BLaER1 (cell line): ENCODE measurements around the gene ZFYVE21.

Experiments
- H3K27ac ChIP-seq: shearing (Covaris generic); formaldehyde crosslinking; 2 replicates; pipeline ENCODE4 v1.8.1; 2022
- H3K27me3 ChIP-seq: shearing (Covaris generic); formaldehyde crosslinking; 2 replicates; pipeline ENCODE4 v1.8.1; 2022
- H3K36me3 ChIP-seq: shearing (Covaris generic); formaldehyde crosslinking; 2 replicates; pipeline ENCODE4 v1.8.1; 2022
- H3K4me1 ChIP-seq: shearing (Covaris generic); formaldehyde crosslinking; 2 replicates; pipeline ENCODE4 v1.8.1; 2022
- H3K4me2 ChIP-seq: shearing (Covaris generic); formaldehyde crosslinking; 2 replicates; pipeline ENCODE4 v1.8.1; 2022
- H3K4me3 ChIP-seq: shearing (Covaris generic); formaldehyde crosslinking; 2 replicates; pipeline ENCODE4 v1.8.1; 2022
- H3K9ac ChIP-seq: shearing (Covaris generic); formaldehyde crosslinking; 2 replicates; pipeline ENCODE4 v1.8.1; 2022
- H3K9me3 ChIP-seq: shearing (Covaris generic); formaldehyde crosslinking; 2 replicates; pipeline ENCODE4 v1.8.1; 2022
- H4K20me1 ChIP-seq: shearing (Covaris generic); formaldehyde crosslinking; 2 replicates; pipeline ENCODE4 v1.8.1; 2022
- Cebpa-rat ChIP-seq: shearing (Covaris generic); IDR thresholded peaks from 2 replicates; pipeline ENCODE4 v1.8.1; 2022

The ZFYVE21 gene

DNA sequence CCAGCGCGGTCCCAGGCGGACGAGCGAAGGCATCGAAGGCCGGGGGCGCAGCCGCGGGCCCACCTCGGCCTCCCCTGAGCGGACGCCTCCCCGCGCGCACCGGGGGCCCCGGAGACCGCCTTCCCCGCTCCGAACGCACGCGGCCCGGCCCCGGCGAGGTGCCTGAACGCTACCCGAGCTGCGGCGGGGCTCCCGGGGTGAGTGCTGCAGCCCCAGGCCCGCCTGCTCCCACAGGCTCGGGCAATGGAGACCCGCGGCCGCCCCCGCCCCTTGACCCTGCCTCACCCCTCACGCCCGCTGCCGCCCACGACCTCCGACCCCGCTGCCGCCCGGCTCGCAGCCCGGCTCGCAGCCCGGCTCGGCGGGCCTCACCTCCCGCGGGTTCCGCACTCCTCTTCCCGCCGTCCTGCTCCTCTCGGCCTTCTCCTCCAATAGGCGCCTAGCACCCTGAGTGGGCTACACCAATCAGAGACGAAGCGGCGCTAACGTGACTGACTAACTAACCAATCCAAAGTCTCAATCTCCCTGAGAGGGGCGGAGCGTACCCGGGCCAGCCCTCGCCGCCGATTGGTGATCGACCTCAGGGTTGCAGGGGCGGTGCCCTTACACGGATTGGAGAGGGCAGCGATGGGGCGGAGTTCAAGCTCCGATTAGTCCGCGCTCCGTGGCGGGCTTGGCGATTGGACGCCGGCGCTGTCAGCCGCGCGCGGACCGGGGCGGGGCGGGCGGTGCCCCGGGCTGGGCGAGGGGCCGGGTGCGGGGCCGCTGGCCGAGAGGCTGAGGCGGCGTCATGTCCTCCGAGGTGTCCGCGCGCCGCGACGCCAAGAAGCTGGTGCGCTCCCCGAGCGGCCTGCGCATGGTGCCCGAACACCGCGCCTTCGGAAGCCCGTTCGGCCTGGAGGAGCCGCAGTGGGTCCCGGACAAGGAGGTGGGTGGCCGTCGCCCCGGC lies at the start of gene ZFYVE21, which contains the start of gene XRCC3:
Gene ZFYVE21 (plus strand): TSS at position 759 of the 949 bp plus-strand sequence. CDS start 32 bp downstream, at position 791.
Gene XRCC3 (minus strand): TSS at position 400 of the 949 bp plus-strand sequence. CDS start 4,364 bp downstream, outside the sequence.
- H3K36me3 ChIP-seq = peaks cover 31% of the 10 kb centered on the region
- H3K9me3 ChIP-seq = no peaks in the 10 kb centered on the region
- H3K4me3 ChIP-seq = peak within 1 kb of the TSS; percentile 95
- H4K20me1 ChIP-seq = peaks cover 78% of the 10 kb centered on the region
- peaks cover 56% of the 10 kb centered on the region for H3K4me1 ChIP-seq
- no peaks in the 10 kb centered on the region for H3K27me3 ChIP-seq
- TF ChIP-seq Cebpa-rat = no peak
- peak within 1 kb of the TSS; percentile 97 for H3K9ac ChIP-seq
- peak within 1 kb of the TSS; percentile 96 for H3K27ac ChIP-seq
- H3K4me2 ChIP-seq = peak within 1 kb of the TSS; percentile 100

GRCh38 chr14:103667671-103668070 lies 47.9 kb upstream of the ZFYVE21 start:
- H3K4me3 ChIP-seq = no peak overlapping the region
- no peaks in the 10 kb centered on the region for H3K9me3 ChIP-seq
- H3K4me2 ChIP-seq = no peak overlapping the region
- no peak for TF ChIP-seq Cebpa-rat
- H3K27ac ChIP-seq = no peak overlapping the region
- no peaks in the 10 kb centered on the region for H3K27me3 ChIP-seq
- H3K9ac ChIP-seq = no peak overlapping the region
- H3K4me1 ChIP-seq = peaks cover 7% of the 10 kb centered on the region
- H4K20me1 ChIP-seq = peaks cover 62% of the 10 kb centered on the region
- H3K36me3 ChIP-seq = peaks cover 100% of the 10 kb centered on the region

- Histone ChIP-seq H3K27me3 (no peaks in the 10 kb centered on the region), H3K4me3 (no peak overlapping the region), H3K9me3 (no peaks in the 10 kb centered on the region), H4K20me1 (peaks cover 60% of the 10 kb centered on the region), H3K4me2 (no peak overlapping the region), H3K36me3 (peaks cover 100% of the 10 kb centered on the region), H3K27ac (no peak overlapping the region), H3K4me1 (peaks cover 7% of the 10 kb centered on the region), H3K9ac (no peak overlapping the region)
- no peak for TF ChIP-seq Cebpa-rat
Observed at GRCh38 chr14:103668117-103668516, 47.5 kb upstream of the ZFYVE21 start.

GRCh38 chr14:103669370-103669769 lies 46.2 kb upstream of the ZFYVE21 start:
- H3K4me3 ChIP-seq = no peak overlapping the region
- no peak for TF ChIP-seq Cebpa-rat
- no peaks in the 10 kb centered on the region for H3K4me1 ChIP-seq
- no peaks in the 10 kb centered on the region for H3K27me3 ChIP-seq
- no peaks in the 10 kb centered on the region for H3K9me3 ChIP-seq
- H3K9ac ChIP-seq = no peak overlapping the region
- H3K27ac ChIP-seq = no peak overlapping the region
- peaks cover 100% of the 10 kb centered on the region for H3K36me3 ChIP-seq
- peaks cover 48% of the 10 kb centered on the region for H4K20me1 ChIP-seq
- H3K4me2 ChIP-seq = no peak overlapping the region

DNA sequence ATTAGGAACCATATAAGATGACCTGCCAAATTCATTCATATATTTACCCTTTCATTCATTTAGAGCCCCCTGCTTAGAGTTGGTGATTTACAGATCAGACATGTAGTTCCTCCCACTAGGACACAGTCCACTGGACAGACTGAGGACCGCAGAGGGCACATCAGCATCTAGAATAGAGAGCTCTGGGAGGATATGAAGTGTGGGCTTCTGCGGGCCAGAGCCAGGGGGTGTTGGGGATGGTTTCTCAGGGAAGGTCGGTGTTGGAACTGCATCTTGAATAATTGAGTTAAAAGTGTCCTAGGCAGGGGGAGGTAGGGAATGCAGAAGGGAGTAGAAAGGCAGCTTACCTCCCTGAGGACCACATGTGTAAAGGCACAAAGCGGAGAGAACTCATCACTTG lies 43.7 kb upstream of the ZFYVE21 start:
- H3K36me3 ChIP-seq = peaks cover 100% of the 10 kb centered on the region
- no peak for TF ChIP-seq Cebpa-rat
- H3K9ac ChIP-seq = no peak overlapping the region
- H3K4me2 ChIP-seq = no peak overlapping the region
- peaks cover 32% of the 10 kb centered on the region for H4K20me1 ChIP-seq
- H3K9me3 ChIP-seq = no peaks in the 10 kb centered on the region
- H3K4me3 ChIP-seq = no peak overlapping the region
- no peak overlapping the region for H3K27ac ChIP-seq
- H3K27me3 ChIP-seq = no peaks in the 10 kb centered on the region
- H3K4me1 ChIP-seq = no peaks in the 10 kb centered on the region

GRCh38 chr14:103675957-103676356 lies 39.7 kb upstream of the ZFYVE21 start:
- Histone ChIP-seq H3K36me3 (peaks cover 100% of the 10 kb centered on the region), H4K20me1 (peaks cover 25% of the 10 kb centered on the region; the same call in 1 of the 2 replicates)

GRCh38 chr14:103676881-103677675 lies 38.5 kb upstream of the ZFYVE21 start:
- H3K9ac ChIP-seq = no peak overlapping the region

More at GRCh38 chr14:103675957-103676356, 39.7 kb upstream of the ZFYVE21 start:
- Histone ChIP-seq H3K9ac (no peak overlapping the region), H3K9me3 (no peaks in the 10 kb centered on the region), H3K4me2 (no peak overlapping the region), H3K4me1 (peaks cover 7% of the 10 kb centered on the region), H3K27ac (no peak overlapping the region), H3K27me3 (no peaks in the 10 kb centered on the region), H3K4me3 (no peak overlapping the region)
- TF ChIP-seq Cebpa-rat = no peak

GRCh38 chr14:103679351-103679750 lies 36.3 kb upstream of the ZFYVE21 start:
- Histone ChIP-seq H3K4me1 (peaks cover 10% of the 10 kb centered on the region), H3K36me3 (peaks cover 100% of the 10 kb centered on the region), H3K4me2 (0 out of 2 replicates have a peak overlapping the region, but pooled peaks have one; percentile 6), H3K4me3 (no peak overlapping the region), H4K20me1 (peaks cover 25% of the 10 kb centered on the region; the same call in 1 of the 2 replicates), H3K27ac (peak overlapping the region; percentile 1; the same call in 1 of the 2 replicates), H3K9ac (no peak overlapping the region), H3K9me3 (no peaks in the 10 kb centered on the region), H3K27me3 (no peaks in the 10 kb centered on the region)
- TF ChIP-seq Cebpa-rat = no peak

More at GRCh38 chr14:103676881-103677675, 38.5 kb upstream of the ZFYVE21 start:
- H4K20me1 ChIP-seq = peaks cover 24% of the 10 kb centered on the region; the same call in 1 of the 2 replicates
- H3K36me3 ChIP-seq = peaks cover 100% of the 10 kb centered on the region
- peaks cover 10% of the 10 kb centered on the region for H3K4me1 ChIP-seq
- no peak overlapping the region for H3K4me3 ChIP-seq
- H3K9me3 ChIP-seq = no peaks in the 10 kb centered on the region
- H3K27ac ChIP-seq = no peak overlapping the region
- H3K4me2 ChIP-seq = no peak overlapping the region
- no peaks in the 10 kb centered on the region for H3K27me3 ChIP-seq
- no peak for TF ChIP-seq Cebpa-rat

DNA sequence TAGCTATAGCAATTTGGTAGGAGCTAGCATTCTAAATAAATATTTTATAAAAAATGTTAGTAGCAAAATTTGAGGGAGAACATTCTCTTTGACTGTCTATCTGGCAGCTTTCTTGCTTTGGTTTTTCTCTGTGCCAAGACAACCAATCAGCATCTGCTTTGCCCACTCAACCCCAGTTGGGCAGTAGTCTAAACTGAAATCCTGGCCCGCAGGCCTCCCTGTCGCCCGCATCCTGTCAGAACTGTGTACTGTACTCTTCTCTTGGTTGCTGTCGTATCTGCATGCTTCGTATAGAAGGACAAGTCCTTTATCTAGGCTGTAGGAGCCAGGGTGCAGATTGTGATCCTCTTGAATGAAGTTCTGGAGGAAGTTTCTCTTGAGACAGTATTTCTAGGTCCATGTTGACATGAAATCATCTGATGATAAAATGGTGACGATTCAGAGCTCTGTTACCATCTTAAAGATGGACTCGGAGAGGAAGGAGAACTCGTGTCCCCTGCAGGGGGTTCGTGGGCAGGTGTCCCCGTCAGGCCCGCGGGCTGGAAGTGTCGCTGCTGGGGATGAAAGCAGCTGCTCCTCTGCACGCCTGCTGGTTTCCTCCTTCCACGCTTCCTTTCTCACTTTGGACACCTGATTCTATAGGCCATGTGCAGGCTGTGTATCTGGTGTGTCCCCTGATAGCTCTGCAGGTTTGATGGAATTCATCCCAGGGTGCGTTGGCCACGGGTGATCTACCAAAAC lies 34.9 kb upstream of the ZFYVE21 start:
- Histone ChIP-seq H3K9me3 (no peaks in the 10 kb centered on the region), H3K4me1 (peaks cover 10% of the 10 kb centered on the region), H3K9ac (no peak overlapping the region), H3K4me3 (no peak overlapping the region), H3K36me3 (peaks cover 100% of the 10 kb centered on the region), H3K27me3 (no peaks in the 10 kb centered on the region), H4K20me1 (peaks cover 35% of the 10 kb centered on the region), H3K27ac (peak overlapping the region; percentile 22; the same call in 1 of the 2 replicates), H3K4me2 (no peak overlapping the region; the same call in 1 of the 2 replicates)
- no peak for TF ChIP-seq Cebpa-rat
